Panc1 (cell line): ENCODE data around the gene PEAK3. TPM values are rescaled to one million over a fixed set of nuclear protein-coding genes. Genes with fewer than 3 reads are reported as not detected.

Source experiments
- ATAC-seq: fragments of 200-7000 bp; cut with Tn5 transposase; 2 replicates; pipeline ENCODE4 v1.9.1; 2020; ENCODE audit warnings: mild to moderate bottlenecking, moderate library complexity
- BruUV-seq: library from RNA; stranded (reverse); fragments of 400-500 nt; replicated peaks from 2 replicates; lab custom pipeline; 2021; lab: Mats Ljungman, UMichigan
- CTCF ChIA-PET: fragments of 300-600 bp; sonication (Branson Sonifier 250); formaldehyde crosslinking; loops from one replicate; lab custom pipeline; 2022; ENCODE audit warnings: antibody characterized with exemption; lab: Charles Lee
- POLR2A ChIA-PET: fragments of 300-600 bp; sonication (Branson Sonifier 250); formaldehyde crosslinking; loops from one replicate; lab custom pipeline; 2022; ENCODE audit warnings: antibody characterized with exemption; lab: Charles Lee
- DNase-seq: peaks from one replicate; pipeline ENCODE4 v3.0.0-alpha.2; 2010; ENCODE audit warnings: low read depth, low spot score
- H3K27ac ChIP-seq: 2 replicates; pipeline ENCODE4 v1.5.1; 2011; ENCODE audit warnings: mild to moderate bottlenecking, low read length, inconsistent platforms
- H3K27me3 ChIP-seq: fragments of 200-500 bp; sonication (Bioruptor generic); 2 replicates; pipeline ENCODE4 v1.6.0; 2014; ENCODE audit warnings: low read length, inconsistent platforms; ENCODE audit not compliant: control insufficient read depth, insufficient read depth
- H3K36me3 ChIP-seq: fragments of 200-500 bp; sonication (Bioruptor generic); 2 replicates; pipeline ENCODE4 v1.5.1; 2014; ENCODE audit warnings: inconsistent platforms, mild to moderate bottlenecking, low read length, moderate library complexity; ENCODE audit not compliant: control insufficient read depth, insufficient read depth
- H3K4me1 ChIP-seq: 2 replicates; pipeline ENCODE4 v1.5.1; 2011; ENCODE audit warnings: inconsistent platforms, mild to moderate bottlenecking, low read length, moderate library complexity; ENCODE audit not compliant: control insufficient read depth, insufficient read depth
- H3K4me3 ChIP-seq, 2 experiments: 2 replicates each; pipeline ENCODE4 v1.5.1; 2011 to 2012; ENCODE audit warnings: low read depth in 2 of 2, low read length in 2 of 2, mild to moderate bottlenecking in 2 of 2, inconsistent platforms in 1 of 2, moderate library complexity in 1 of 2
- H3K9me3 ChIP-seq: fragments of 200-500 bp; sonication (Bioruptor generic); 2 replicates; pipeline ENCODE4 v1.5.1; 2014; ENCODE audit warnings: low read depth, mild to moderate bottlenecking, inconsistent platforms, low read length, moderate library complexity; ENCODE audit not compliant: control insufficient read depth, insufficient read depth
- POLR2AphosphoS5 ChIP-seq: IDR thresholded peaks from 2 replicates; pipeline ENCODE4 v1.6.1; 2012; ENCODE audit warnings: mild to moderate bottlenecking, low read depth, low read length, moderate library complexity
- SIN3A ChIP-seq: IDR thresholded peaks from 2 replicates; pipeline ENCODE4 v1.6.1; 2012; ENCODE audit warnings: low read depth, mild to moderate bottlenecking, low read length, moderate library complexity, borderline replicate concordance; ENCODE audit not compliant: insufficient read depth
- TCF7L2 ChIP-seq: IDR thresholded peaks from 2 replicates; pipeline ENCODE4 v1.6.1; 2011; ENCODE audit warnings: mild to moderate bottlenecking, low read depth, low read length, inconsistent platforms
- in situ Hi-C: cut with HindIII; loops from 2 replicates; pipeline ENCODE4 v1.10.0; 2016; ENCODE audit warnings: low sequenced_read_pairs, low pct_unique_long_range_greater_than_20kb
- intact Hi-C: fragments of 100-400 bp; cut with micrococcal nuclease; formaldehyde crosslinking; loops from one replicate; pipeline ENCODE4 v1.10.0; 2022; ENCODE audit not compliant: unreplicated experiment
- total RNA-seq: library from RNA; stranded (reverse); gene quantifications from one replicate; pipeline ENCODE4 v1.2.1, GENCODE V29; 2021; ENCODE audit not compliant: unreplicated experiment
- TF ChIP-seq, protein P1 (sequence below): fragments of 450-650 bp; IDR thresholded peaks from 2 replicates; pipeline ENCODE4 v1.5.1; 2017; ENCODE audit warnings: mild to moderate bottlenecking
- TF ChIP-seq, protein P2 (sequence below), 2 experiments: IDR thresholded peaks; 2 replicates each; pipeline ENCODE4 v1.6.1; 2011 to 2012; ENCODE audit warnings: low read depth in 2 of 2, control low read depth in 1 of 2, low read length in 1 of 2, mild to moderate bottlenecking in 1 of 2, moderate library complexity in 1 of 2; ENCODE audit not compliant: insufficient read depth in 1 of 2

The PEAK3 gene
- total RNA-seq, 1 experiment from 2014 or later, result not detected

DNA sequence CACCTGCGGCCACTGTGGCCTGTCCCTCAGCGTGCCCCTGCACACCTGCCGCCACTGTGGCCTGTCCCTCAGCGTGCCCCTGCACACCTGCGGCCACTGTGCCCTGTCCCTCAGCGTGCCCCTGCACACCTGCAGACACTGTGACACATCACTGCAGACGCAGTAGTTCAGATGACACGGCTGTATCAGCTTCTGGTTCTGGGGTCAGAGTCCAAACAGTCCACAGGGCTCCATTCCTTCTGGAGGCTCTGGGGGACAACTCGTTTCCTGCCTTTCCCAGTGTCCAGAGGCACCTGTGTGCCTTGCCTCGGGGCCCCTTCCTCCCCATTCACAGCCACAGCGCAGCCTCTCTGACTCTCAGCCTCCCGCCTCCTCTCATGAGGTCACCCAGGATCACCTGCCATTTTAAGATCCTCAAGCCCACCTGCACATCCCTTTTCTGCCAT, 39.9 kb downstream of the PEAK3 start:
- Histone ChIP-seq H3K4me3 (no peak overlapping the region), H3K4me1 (peaks cover 23% of the 10 kb centered on the region), H3K9me3 (no peaks in the 10 kb centered on the region), H3K36me3 (peaks cover under 1% of the 10 kb centered on the region; the same call in 1 of the 2 replicates), H3K27me3 (no peaks in the 10 kb centered on the region), H3K27ac (no peak overlapping the region)
- no peak for DNase-seq
- BruUV-seq, result no TSS peak
- TF ChIP-seq, protein P1, sequence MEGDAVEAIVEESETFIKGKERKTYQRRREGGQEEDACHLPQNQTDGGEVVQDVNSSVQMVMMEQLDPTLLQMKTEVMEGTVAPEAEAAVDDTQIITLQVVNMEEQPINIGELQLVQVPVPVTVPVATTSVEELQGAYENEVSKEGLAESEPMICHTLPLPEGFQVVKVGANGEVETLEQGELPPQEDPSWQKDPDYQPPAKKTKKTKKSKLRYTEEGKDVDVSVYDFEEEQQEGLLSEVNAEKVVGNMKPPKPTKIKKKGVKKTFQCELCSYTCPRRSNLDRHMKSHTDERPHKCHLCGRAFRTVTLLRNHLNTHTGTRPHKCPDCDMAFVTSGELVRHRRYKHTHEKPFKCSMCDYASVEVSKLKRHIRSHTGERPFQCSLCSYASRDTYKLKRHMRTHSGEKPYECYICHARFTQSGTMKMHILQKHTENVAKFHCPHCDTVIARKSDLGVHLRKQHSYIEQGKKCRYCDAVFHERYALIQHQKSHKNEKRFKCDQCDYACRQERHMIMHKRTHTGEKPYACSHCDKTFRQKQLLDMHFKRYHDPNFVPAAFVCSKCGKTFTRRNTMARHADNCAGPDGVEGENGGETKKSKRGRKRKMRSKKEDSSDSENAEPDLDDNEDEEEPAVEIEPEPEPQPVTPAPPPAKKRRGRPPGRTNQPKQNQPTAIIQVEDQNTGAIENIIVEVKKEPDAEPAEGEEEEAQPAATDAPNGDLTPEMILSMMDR, result no peak
- TF ChIP-seq TCF7L2 (no peak), POLR2AphosphoS5 (no peak), SIN3A (no peak)
- TF ChIP-seq, protein P2, sequence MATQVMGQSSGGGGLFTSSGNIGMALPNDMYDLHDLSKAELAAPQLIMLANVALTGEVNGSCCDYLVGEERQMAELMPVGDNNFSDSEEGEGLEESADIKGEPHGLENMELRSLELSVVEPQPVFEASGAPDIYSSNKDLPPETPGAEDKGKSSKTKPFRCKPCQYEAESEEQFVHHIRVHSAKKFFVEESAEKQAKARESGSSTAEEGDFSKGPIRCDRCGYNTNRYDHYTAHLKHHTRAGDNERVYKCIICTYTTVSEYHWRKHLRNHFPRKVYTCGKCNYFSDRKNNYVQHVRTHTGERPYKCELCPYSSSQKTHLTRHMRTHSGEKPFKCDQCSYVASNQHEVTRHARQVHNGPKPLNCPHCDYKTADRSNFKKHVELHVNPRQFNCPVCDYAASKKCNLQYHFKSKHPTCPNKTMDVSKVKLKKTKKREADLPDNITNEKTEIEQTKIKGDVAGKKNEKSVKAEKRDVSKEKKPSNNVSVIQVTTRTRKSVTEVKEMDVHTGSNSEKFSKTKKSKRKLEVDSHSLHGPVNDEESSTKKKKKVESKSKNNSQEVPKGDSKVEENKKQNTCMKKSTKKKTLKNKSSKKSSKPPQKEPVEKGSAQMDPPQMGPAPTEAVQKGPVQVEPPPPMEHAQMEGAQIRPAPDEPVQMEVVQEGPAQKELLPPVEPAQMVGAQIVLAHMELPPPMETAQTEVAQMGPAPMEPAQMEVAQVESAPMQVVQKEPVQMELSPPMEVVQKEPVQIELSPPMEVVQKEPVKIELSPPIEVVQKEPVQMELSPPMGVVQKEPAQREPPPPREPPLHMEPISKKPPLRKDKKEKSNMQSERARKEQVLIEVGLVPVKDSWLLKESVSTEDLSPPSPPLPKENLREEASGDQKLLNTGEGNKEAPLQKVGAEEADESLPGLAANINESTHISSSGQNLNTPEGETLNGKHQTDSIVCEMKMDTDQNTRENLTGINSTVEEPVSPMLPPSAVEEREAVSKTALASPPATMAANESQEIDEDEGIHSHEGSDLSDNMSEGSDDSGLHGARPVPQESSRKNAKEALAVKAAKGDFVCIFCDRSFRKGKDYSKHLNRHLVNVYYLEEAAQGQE (IDR thresholded peaks at IDR 0.05; ENCODE audit: insufficient read depth in 1 of 2, low read depth in 2 of 2, low read length in 1 of 2), result no peak
- no peak for ATAC-seq
- in situ Hi-C loops (no loop called here), intact Hi-C loops (no loop called here)
- CTCF ChIA-PET, result no interaction called here
- POLR2A ChIA-PET, result no interaction called here

DNA sequence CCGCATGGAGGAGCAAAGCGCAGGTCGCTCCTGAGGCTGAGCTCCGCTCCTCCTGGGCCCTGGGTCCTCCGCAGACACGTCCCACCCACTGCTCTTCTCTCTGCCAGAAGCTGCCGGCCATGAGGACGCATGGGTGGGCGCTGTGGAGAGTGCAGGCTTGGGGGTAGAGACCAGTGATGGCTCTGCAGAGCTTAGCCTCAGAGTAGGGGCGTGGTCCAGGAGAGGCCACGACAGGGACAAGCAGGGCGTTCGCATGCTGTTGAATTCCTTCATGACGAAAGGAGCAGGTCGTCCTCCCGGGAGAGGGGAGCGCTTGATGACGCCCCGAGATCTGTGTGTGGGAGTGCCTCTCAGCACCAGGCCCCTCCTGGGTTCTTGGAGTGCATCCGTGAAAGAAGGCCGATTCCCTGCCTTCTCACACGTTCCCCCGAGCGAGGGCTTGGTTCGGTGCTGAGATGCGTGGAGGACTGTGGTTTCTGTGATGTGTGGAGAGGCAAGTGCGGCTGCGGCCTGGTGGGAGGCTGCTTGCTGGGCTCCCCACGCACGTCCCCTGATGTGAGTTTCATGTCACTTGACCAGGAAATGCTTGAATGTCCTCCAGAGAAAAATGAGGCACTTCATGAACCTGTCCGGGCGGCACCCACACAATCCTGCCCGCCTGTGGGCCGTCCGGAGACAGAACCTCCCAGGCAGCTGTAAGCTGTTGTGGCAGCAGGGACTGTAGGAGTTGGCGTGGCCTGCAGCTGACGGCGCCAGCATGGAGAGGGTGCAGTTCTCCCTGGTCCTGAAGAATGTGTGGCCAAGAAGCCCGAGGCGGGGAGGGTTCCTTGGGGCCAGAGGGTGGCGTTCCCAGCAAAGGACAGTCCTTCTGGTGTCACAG, 40.9 kb downstream of the PEAK3 start:
- Histone ChIP-seq H3K9me3 (no peaks in the 10 kb centered on the region), H3K27ac (peak overlapping the region; percentile 73), H3K4me1 (peaks cover 20% of the 10 kb centered on the region), H3K4me3 (peak overlapping the region; percentile 75 to 83; a peak in 3 of 4 replicates), H3K36me3 (peaks cover 2% of the 10 kb centered on the region; the same call in 1 of the 2 replicates), H3K27me3 (no peaks in the 10 kb centered on the region)
- intact Hi-C loops, result no loop called here
- in situ Hi-C loops, result no loop called here
- ATAC-seq, result 0 out of 2 replicates have a peak, but pooled peaks have one; percentile 5
- CTCF ChIA-PET, result no interaction called here
- no TSS peak for BruUV-seq
- POLR2A ChIA-PET, result no interaction called here
- TF ChIP-seq, protein P2 (IDR thresholded peaks at IDR 0.05; ENCODE audit: insufficient read depth in 1 of 2, low read depth in 2 of 2, low read length in 1 of 2), result no peak
- TF ChIP-seq POLR2AphosphoS5, result no peak
- no peak for TF ChIP-seq TCF7L2
- no peak for TF ChIP-seq SIN3A
- TF ChIP-seq, protein P1, result no peak
- no peak for DNase-seq
